Neural progenitor cell (in vitro differentiated cells): ENCODE measurements around the gene DLX4. TPM values are rescaled to one million over a fixed set of nuclear protein-coding genes. Genes with fewer than 3 reads are reported as not detected.

Experiments used
- DNase-seq: peaks from one replicate; pipeline ENCODE4 v3.0.0-alpha.2; 2016; ENCODE audit warnings: low spot score
- H2AFZ ChIP-seq: fragments of 200-600 bp; sonication (generic); replicated peaks from 2 replicates; pipeline ENCODE4 v1.6.1; 2016; ENCODE audit warnings: antibody characterized with exemption
- H3F3A ChIP-seq: fragments of 200-600 bp; sonication (generic); 2 replicates; pipeline ENCODE4 v1.6.1; 2016; ENCODE audit warnings: antibody characterized with exemption, low read depth
- H3K27ac ChIP-seq: fragments of 200-600 bp; sonication (generic); 2 replicates; pipeline ENCODE4 v1.5.1; 2016; ENCODE audit warnings: mild to moderate bottlenecking
- H3K27me3 ChIP-seq: fragments of 200-600 bp; sonication (generic); 2 replicates; pipeline ENCODE4 v1.6.1; 2016; ENCODE audit warnings: mild to moderate bottlenecking, moderate library complexity
- H3K36me3 ChIP-seq: fragments of 200-600 bp; sonication (generic); 2 replicates; pipeline ENCODE4 v1.5.1; 2016
- H3K4me1 ChIP-seq: fragments of 200-600 bp; sonication (generic); 2 replicates; pipeline ENCODE4 v1.6.1; 2016; ENCODE audit warnings: mixed run types
- H3K4me2 ChIP-seq: fragments of 200-600 bp; sonication (generic); 2 replicates; pipeline ENCODE4 v1.6.1; 2016
- H3K4me3 ChIP-seq: fragments of 200-600 bp; sonication (generic); 2 replicates; pipeline ENCODE4 v1.5.1; 2016
- H3K79me2 ChIP-seq: fragments of 200-600 bp; sonication (generic); 2 replicates; pipeline ENCODE4 v1.6.1; 2016; ENCODE audit warnings: low read depth
- H3K9ac ChIP-seq: fragments of 200-600 bp; sonication (generic); 2 replicates; pipeline ENCODE4 v1.6.1; 2016
- H3K9me3 ChIP-seq: fragments of 200-600 bp; sonication (generic); 2 replicates; pipeline ENCODE4 v1.5.1; 2016; ENCODE audit warnings: low read depth
- H4K20me1 ChIP-seq: fragments of 200-600 bp; sonication (generic); 2 replicates; pipeline ENCODE4 v1.6.1; 2016; ENCODE audit warnings: low read depth
- H3K27ac Mint-ChIP-seq: 3 replicates; pipeline ENCODE4 v1.8.0; 2021; ENCODE audit warnings: mixed read lengths
- H3K27me3 Mint-ChIP-seq: 2 replicates; pipeline ENCODE4 v1.8.0; 2022; ENCODE audit warnings: low read depth, mild to moderate bottlenecking, inconsistent platforms, moderate library complexity, mixed read lengths; ENCODE audit not compliant: insufficient read depth
- H3K36me3 Mint-ChIP-seq: 3 replicates; pipeline ENCODE4 v1.8.0; 2021; ENCODE audit warnings: mixed read lengths
- H3K4me1 Mint-ChIP-seq: 3 replicates; pipeline ENCODE4 v1.8.0; 2021; ENCODE audit warnings: mixed read lengths
- H3K4me3 Mint-ChIP-seq: 3 replicates; pipeline ENCODE4 v1.8.0; 2021; ENCODE audit warnings: mild to moderate bottlenecking, moderate library complexity, mixed read lengths
- H3K9me3 Mint-ChIP-seq: 3 replicates; pipeline ENCODE4 v1.8.0; 2020; ENCODE audit warnings: mixed read lengths
- CTCF ChIP-seq: fragments of 200-600 bp; sonication (generic); IDR thresholded peaks from 2 replicates; pipeline ENCODE4 v1.5.1; 2017; ENCODE audit warnings: antibody characterized with exemption, mild to moderate bottlenecking
- EZH2 ChIP-seq: fragments of 200-600 bp; sonication (generic); IDR thresholded peaks from 2 replicates; pipeline ENCODE4 v1.6.1; 2017; ENCODE audit warnings: antibody characterized with exemption, mild to moderate bottlenecking, moderate library complexity
- EZH2phosphoT487 ChIP-seq: fragments of 200-600 bp; sonication (generic); IDR thresholded peaks from 2 replicates; pipeline ENCODE4 v1.6.1; 2017; ENCODE audit warnings: antibody characterized with exemption
- total RNA-seq: library from RNA; depleted of rRNA; stranded (reverse); fragments of >200 nt; gene quantifications from 2 replicates; pipeline ENCODE4 v1.2.3, GENCODE V29; 2015; ENCODE audit warnings: low replicate concordance

Gene DLX4
- total RNA-seq, 1 donor from 2014 or later, result not detected

DNA sequence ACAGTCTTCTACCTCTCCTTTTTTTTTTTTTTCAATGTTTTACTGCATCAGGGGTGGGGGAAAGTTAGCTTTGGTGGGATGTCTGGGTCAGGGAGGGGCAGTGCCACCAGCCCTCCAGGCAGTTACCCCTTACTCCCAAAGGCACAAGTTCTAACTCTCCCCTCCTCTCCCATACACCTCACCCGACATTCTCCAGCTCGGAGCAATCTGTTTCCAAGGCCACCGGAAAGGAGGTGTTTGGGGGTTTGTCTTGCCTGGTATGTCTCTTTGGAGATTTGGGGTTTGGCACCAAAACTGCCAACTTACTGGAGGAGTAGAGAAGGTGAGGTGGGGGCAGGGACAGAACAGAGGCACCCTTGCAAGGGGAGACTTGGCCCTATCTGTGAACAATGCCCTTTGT, 21.3 kb downstream of the DLX4 start:
- Histone ChIP-seq H3K79me2 (no peaks in the 10 kb centered on the region), H3K4me2 (no peak overlapping the region), H3K9me3 (no peaks in the 10 kb centered on the region), H3K9ac (no peak overlapping the region), H3K4me3 (no peak overlapping the region), H3K36me3 (no peaks in the 10 kb centered on the region), H3K27ac (no peak overlapping the region), H4K20me1 (no peaks in the 10 kb centered on the region), H3F3A (peaks cover 34% of the 10 kb centered on the region), H2AFZ (no peak overlapping the region), H3K4me1 (peaks cover 22% of the 10 kb centered on the region), H3K27me3 (peaks cover 96% of the 10 kb centered on the region)
- no peaks in the 10 kb centered on the region for H3K9me3 Mint-ChIP-seq
- H3K4me3 Mint-ChIP-seq, result no peak overlapping the region
- no peak for DNase-seq
- H3K27ac Mint-ChIP-seq, result no peak overlapping the region
- peaks cover 67% of the 10 kb centered on the region for H3K27me3 Mint-ChIP-seq
- no peaks in the 10 kb centered on the region for H3K36me3 Mint-ChIP-seq
- peaks cover 16% of the 10 kb centered on the region for H3K4me1 Mint-ChIP-seq
- TF ChIP-seq EZH2 (no peak), EZH2phosphoT487 (no peak)

GRCh38 chr17:49990921-49991320, 21.9 kb downstream of the DLX4 start:
- no peak overlapping the region for H3K9ac ChIP-seq
- Mint-ChIP-seq H3K36me3 (no peaks in the 10 kb centered on the region), H3K4me3 (peak overlapping the region; percentile 55), H3K9me3 (no peaks in the 10 kb centered on the region), H3K27ac (no peak overlapping the region), H3K27me3 (peaks cover 71% of the 10 kb centered on the region), H3K4me1 (peaks cover 19% of the 10 kb centered on the region)
- H3K27ac ChIP-seq, result no peak overlapping the region
- H3F3A ChIP-seq, result peaks cover 37% of the 10 kb centered on the region
- DNase-seq, result no peak
- peaks cover 24% of the 10 kb centered on the region for H3K4me1 ChIP-seq
- no peak overlapping the region for H2AFZ ChIP-seq
- H3K9me3 ChIP-seq, result no peaks in the 10 kb centered on the region
- no peaks in the 10 kb centered on the region for H4K20me1 ChIP-seq
- H3K79me2 ChIP-seq, result no peaks in the 10 kb centered on the region
- H3K4me3 ChIP-seq, result no peak overlapping the region
- peaks cover 99% of the 10 kb centered on the region for H3K27me3 ChIP-seq
- no peak for TF ChIP-seq CTCF
- TF ChIP-seq EZH2, result peak; percentile 28
- H3K4me2 ChIP-seq, result no peak overlapping the region
- H3K36me3 ChIP-seq, result no peaks in the 10 kb centered on the region

- Histone ChIP-seq H3K9ac (no peak overlapping the region), H4K20me1 (no peaks in the 10 kb centered on the region), H3K4me2 (no peak overlapping the region), H2AFZ (no peak overlapping the region), H3K36me3 (no peaks in the 10 kb centered on the region), H3K4me3 (no peak overlapping the region), H3K27ac (no peak overlapping the region), H3K4me1 (peaks cover 24% of the 10 kb centered on the region), H3F3A (peaks cover 42% of the 10 kb centered on the region), H3K9me3 (no peaks in the 10 kb centered on the region), H3K27me3 (peaks cover 99% of the 10 kb centered on the region), H3K79me2 (no peaks in the 10 kb centered on the region)
- no peak overlapping the region for H3K27ac Mint-ChIP-seq
- H3K27me3 Mint-ChIP-seq, result peaks cover 76% of the 10 kb centered on the region
- no peaks in the 10 kb centered on the region for H3K9me3 Mint-ChIP-seq
- no peak for DNase-seq
- TF ChIP-seq EZH2phosphoT487 (no peak), EZH2 (peak; percentile 0)
- no peaks in the 10 kb centered on the region for H3K36me3 Mint-ChIP-seq
- no peak overlapping the region for H3K4me3 Mint-ChIP-seq
- peaks cover 24% of the 10 kb centered on the region for H3K4me1 Mint-ChIP-seq
Measured at GRCh38 chr17:49991409-49991808, 22.4 kb downstream of the DLX4 start.

- H3K9me3 ChIP-seq, result no peaks in the 10 kb centered on the region
- H3K27ac Mint-ChIP-seq, result peak overlapping the region; percentile 6
- H3K4me1 Mint-ChIP-seq, result peaks cover 26% of the 10 kb centered on the region
- peaks cover 73% of the 10 kb centered on the region for H3K27me3 Mint-ChIP-seq
- TF ChIP-seq EZH2phosphoT487, result no peak
- TF ChIP-seq EZH2, result no peak
- TF ChIP-seq CTCF, result no peak
- H3F3A ChIP-seq, result peaks cover 43% of the 10 kb centered on the region
- no peak overlapping the region for H3K27ac ChIP-seq
- DNase-seq, result peak; percentile 3
- no peak overlapping the region for H3K4me3 ChIP-seq
- no peaks in the 10 kb centered on the region for H3K79me2 ChIP-seq
- no peak overlapping the region for H2AFZ ChIP-seq
- peak overlapping the region; percentile 93 for H3K4me2 ChIP-seq
- no peaks in the 10 kb centered on the region for H4K20me1 ChIP-seq
- H3K36me3 Mint-ChIP-seq, result no peaks in the 10 kb centered on the region
- H3K4me1 ChIP-seq, result peaks cover 24% of the 10 kb centered on the region
- H3K27me3 ChIP-seq, result peaks cover 99% of the 10 kb centered on the region
- H3K9ac ChIP-seq, result no peak overlapping the region
- peak overlapping the region; percentile 80 for H3K4me3 Mint-ChIP-seq
- no peaks in the 10 kb centered on the region for H3K36me3 ChIP-seq
- no peaks in the 10 kb centered on the region for H3K9me3 Mint-ChIP-seq
Measured at GRCh38 chr17:49992191-49992932, 23.4 kb downstream of the DLX4 start.
